Activated CD8-positive, alpha-beta memory T cell treated with anti-CD3 and anti-CD28 coated beads for 1 hour (primary cell): Measurements from ENCODE around the gene PRSS53.

Source experiments
- DNase-seq, 2 donors: peaks; one replicate each; pipeline ENCODE4 v3.0.0-alpha.2; 2020; ENCODE audit warnings: low read depth in 1 of 2; ENCODE audit errors: extremely low read depth in 1 of 2

The PRSS53 gene

GRCh38 chr16:31080035-31080629, 8.6 kb downstream of the PRSS53 start:
- no peak for DNase-seq

DNA sequence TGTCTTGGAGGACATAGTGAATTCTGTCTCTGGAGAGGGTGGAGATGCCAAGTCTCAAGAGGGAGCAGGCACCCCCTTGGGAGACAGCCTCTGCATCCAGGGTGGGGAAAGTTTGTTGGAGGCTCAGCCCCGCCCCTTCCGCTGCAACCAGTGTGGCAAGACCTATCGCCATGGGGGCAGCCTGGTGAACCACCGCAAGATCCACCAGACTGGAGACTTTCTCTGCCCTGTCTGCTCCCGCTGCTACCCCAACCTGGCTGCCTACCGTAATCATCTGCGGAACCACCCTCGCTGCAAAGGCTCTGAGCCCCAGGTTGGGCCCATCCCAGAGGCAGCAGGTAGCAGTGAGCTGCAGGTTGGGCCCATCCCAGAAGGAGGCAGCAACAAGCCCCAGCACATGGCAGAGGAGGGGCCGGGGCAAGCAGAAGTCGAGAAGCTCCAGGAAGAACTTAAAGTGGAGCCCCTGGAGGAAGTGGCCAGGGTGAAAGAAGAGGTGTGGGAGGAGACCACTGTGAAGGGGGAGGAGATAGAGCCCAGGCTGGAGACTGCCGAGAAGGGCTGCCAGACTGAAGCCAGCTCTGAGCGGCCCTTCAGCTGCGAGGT, 9.3 kb downstream of the PRSS53 start:
- DNase-seq, result no peak

DNA sequence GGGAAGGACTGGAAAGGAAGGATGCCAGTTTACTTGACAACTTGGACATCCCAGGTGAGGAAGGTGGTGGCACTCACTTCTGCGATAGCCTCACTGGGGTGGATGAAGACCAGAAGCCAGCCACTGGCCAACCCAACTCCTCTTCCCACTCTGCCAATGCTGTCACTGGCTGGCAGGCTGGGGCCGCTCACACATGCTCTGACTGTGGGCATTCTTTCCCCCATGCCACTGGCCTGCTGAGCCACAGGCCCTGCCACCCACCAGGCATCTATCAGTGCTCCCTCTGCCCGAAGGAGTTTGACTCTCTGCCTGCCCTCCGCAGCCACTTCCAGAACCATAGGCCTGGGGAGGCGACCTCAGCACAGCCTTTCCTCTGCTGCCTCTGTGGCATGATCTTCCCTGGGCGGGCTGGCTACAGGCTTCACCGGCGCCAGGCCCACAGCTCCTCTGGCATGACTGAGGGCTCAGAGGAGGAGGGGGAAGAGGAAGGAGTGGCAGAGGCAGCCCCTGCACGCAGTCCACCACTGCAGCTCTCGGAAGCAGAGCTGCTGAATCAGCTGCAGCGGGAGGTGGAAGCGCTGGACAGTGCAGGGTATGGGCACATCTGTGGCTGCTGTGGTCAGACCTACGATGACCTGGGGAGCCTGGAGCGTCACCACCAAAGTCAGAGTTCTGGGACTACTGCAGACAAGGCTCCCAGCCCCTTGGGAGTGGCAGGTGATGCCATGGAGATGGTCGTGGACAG, 10.0 kb downstream of the PRSS53 start:
- DNase-seq, result no peak

DNA sequence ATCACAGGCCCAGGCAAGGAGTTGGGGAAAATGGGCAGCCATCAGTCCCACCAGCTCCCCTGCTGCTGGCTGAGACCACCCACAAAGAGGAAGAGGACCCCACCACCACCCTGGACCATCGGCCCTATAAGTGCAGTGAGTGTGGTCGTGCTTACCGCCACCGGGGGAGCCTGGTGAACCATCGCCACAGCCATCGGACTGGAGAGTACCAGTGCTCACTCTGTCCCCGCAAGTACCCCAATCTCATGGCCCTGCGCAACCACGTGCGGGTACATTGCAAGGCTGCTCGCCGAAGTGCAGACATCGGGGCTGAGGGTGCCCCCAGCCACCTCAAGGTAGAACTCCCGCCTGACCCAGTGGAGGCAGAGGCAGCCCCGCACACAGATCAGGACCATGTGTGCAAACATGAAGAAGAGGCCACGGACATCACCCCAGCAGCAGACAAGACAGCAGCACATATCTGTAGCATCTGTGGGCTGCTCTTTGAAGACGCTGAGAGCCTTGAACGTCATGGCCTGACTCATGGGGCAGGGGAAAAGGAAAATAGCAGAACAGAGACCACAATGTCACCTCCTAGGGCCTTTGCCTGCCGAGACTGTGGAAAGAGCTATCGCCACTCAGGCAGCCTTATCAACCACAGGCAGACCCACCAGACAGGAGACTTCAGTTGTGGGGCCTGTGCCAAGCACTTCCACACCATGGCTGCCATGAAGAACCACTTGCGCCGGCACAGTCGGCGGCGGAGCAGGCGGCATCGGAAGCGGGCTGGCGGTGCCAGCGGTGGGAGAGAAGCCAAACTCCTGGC, 10.9 kb downstream of the PRSS53 start:
- no peak for DNase-seq

DNA sequence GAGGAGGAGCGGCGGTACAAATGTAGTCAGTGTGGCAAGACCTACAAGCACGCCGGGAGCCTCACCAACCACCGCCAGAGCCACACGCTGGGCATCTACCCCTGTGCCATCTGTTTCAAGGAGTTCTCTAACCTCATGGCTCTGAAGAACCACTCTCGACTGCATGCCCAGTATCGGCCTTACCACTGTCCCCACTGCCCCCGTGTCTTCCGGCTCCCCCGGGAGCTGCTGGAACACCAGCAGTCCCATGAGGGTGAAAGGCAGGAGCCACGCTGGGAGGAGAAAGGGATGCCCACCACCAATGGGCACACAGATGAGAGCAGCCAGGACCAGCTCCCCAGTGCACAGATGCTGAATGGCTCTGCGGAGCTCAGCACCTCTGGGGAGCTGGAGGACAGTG, 11.7 kb downstream of the PRSS53 start:
- no peak for DNase-seq

- DNase-seq, result no peak
These were observed 12.4 kb downstream of the PRSS53 start for GRCh38 chr16:31076319-31076718.

- no peak for DNase-seq
These were observed 13.9 kb downstream of the PRSS53 start for GRCh38 chr16:31074814-31075183.

DNA sequence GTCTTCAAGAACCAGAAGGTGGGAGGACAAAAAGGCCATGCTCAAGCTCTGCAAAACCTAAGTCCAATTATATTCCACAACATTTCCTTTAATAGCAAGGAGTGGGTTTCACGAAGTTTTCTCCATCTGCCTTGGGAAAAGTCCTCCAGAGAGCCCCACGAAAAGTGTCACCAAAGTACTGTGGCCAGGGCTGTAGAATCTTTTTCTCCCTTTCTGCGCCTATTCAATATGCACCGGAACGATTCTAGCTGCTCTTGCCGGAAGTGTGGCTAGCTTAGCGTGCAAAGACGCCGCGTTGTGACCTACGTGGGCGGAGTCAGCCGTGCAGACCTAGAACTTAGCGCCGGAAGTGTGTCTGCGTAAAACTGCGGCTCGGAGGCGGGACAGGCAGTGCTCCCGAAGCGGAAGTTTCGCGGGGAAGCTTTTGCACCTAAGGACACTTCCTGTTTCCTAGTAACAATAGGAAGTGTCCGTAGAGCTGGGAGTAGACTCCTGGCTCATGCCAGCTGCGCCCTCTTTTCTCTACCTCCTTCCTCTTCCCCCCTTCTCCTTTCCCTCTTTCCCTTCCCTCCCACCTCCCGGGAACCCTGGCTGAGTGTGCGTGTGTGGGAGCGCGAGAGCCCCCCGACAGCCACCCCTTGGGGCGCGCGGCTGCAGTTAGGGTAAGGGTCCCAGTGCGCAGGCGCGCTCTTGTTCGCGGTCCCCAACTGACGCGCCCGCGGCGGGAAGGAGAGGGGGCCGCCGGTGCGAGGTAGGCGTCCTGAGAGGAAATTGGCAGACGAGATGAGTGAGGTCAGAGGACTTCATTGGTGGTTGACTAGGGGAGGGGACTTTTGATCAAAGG, 14.6 kb downstream of the PRSS53 start, which contains the start of the genes ZNF646 and ZNF668:
Gene ZNF646, plus strand, starts transcription at position 453 of the 844 bp plus-strand sequence. CDS start 1,903 bp downstream, outside the sequence.
Gene ZNF668, minus strand, starts transcription at position 271 of the 844 bp plus-strand sequence. CDS start 9,781 bp downstream, outside the sequence.
- DNase-seq, result peak; percentile 91 to 98

DNA sequence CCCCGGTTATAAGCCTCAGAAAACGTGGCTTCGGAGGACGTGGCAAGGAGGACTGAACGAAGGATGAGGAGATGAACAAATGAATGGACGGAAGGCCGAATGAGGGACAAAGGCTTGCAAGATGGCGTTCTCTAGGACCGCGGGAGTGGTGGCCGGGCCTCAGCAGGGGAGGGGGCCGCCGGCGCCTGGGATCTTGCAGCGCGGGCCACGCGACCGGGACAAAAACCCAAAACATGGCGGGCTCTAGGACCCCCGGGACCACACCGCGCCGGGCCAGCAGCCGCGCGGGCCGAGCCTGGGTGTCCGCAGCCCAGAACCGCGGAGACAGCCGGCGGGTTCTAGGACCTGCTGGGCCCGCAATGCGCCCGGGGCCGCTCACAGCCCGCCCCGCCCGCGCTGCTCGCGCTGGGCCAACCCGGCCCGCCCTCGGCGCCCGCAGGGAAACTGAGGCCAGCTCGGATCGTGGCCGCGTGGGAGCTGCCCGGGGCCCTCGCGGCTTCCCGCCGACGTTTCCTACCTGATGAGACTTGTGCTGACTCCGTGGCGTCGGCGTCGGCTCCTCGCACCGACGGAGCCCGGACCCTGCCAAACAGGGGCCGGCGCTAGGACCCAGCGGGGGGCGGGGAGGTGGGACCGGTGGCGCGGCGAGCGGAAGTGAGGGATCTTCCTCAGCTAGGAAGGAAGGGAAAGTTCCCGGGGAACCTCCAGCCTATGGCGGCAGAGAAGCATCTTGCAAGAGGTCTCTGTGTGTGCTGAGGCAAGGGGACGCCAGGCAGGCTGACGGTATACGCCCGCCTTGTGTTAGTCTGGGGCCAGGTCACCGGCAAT, 15.4 kb downstream of the PRSS53 start:
- peak; percentile 65 to 81 for DNase-seq

GRCh38 chr16:31072540-31073141, 16.1 kb downstream of the PRSS53 start:
- no peak for DNase-seq

- no peak for DNase-seq
These were observed 16.9 kb downstream of the PRSS53 start for GRCh38 chr16:31071861-31072260.

DNA sequence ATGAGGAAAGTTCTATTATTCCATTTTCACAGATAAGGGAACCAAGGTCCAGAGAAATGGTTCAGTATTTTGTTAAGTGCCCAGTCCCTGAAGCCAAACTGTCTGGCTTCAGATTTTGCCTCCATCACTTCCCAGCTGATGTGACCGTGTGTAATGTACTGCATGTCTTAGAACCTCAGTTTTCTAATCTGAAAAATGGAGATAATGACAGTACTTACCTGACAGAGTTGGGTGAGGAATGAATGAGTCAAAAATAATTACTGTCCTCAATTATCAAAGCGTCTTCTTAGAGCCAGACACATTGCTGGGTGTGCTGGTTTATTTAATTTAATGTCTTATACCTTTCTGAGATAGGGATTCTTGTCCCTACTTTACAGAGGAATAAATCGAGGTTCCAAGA, 21.4 kb downstream of the PRSS53 start:
- DNase-seq, result no peak

- DNase-seq, result no peak
These were observed 23.8 kb downstream of the PRSS53 start for GRCh38 chr16:31064882-31065461.

DNA sequence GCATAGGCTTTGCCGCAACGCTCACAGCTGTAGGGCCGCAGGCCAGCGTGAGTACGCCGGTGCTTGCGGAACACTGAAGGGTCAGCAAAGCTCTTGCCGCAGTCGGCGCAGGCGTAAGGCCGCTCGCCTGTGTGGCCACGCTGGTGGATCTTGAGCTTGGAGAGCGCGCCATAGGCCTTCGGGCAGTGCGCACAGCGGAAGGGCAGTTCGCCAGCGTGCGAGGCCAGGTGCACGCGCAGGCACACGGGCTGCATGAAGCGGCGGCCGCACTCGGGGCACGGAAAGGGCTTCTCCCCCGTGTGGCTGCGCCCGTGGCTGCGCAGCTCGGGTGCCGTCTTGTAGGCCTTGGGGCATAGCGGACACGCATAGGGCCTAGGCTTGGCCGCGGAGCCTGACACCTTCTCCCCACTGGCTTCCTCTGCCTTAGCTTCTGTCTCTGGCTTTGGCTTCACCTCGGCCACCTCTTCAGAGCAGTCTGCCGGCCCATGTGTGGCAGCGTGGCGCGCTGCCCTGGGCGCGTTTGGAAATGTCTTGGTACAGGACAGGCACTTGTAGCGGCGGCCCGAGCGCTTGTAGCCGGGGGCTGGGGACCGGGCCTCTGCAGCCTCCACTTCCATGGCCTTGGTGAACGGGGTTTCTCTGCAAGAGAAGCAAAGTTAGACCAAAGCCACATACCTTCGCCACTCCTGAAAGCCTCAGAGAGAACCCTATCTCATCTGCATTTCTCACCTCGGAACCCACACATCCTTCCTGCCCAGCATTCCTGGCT, 24.7 kb downstream of the PRSS53 start:
- no peak for DNase-seq

- DNase-seq, result no peak
These were observed 25.3 kb downstream of the PRSS53 start for GRCh38 chr16:31063495-31063842.

GRCh38 chr16:31061813-31062440, 26.8 kb downstream of the PRSS53 start:
- DNase-seq, result no peak

DNA sequence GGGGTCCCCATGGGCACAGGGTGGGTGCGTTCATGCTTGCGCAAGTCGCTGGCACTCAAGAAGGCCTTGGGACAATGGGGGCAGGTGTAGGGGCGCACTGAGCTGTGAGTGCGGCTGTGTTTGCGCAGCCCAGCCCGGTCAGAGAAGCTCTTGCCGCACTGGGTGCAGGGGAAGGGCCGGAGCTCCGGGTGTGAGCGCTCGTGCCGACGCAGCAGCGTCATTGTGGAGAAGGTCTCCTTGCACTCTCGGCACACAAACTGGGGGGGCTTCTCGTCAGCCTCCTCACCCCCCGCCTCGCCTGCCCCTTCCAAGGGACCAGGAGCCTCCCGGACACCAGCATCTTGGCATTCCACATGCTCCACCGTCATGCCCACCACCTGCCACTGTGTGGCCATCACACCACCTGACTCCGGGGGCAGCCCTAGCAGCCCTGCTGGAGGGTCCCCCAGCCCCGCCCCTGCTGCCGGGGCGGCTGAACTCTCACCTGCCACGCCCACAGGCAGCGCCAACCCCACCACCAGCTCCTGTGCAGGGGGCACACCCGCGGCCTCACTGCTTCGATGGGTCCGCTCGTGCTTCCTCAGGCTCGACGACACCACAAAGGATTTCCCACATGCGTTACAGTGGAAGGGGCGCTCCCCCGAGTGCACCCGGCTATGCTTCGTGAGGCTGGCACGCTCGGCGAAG, 27.5 kb downstream of the PRSS53 start:
- DNase-seq, result no peak
